ENCODE measurements around the gene SEC16A.

Gene SEC16A

DNA sequence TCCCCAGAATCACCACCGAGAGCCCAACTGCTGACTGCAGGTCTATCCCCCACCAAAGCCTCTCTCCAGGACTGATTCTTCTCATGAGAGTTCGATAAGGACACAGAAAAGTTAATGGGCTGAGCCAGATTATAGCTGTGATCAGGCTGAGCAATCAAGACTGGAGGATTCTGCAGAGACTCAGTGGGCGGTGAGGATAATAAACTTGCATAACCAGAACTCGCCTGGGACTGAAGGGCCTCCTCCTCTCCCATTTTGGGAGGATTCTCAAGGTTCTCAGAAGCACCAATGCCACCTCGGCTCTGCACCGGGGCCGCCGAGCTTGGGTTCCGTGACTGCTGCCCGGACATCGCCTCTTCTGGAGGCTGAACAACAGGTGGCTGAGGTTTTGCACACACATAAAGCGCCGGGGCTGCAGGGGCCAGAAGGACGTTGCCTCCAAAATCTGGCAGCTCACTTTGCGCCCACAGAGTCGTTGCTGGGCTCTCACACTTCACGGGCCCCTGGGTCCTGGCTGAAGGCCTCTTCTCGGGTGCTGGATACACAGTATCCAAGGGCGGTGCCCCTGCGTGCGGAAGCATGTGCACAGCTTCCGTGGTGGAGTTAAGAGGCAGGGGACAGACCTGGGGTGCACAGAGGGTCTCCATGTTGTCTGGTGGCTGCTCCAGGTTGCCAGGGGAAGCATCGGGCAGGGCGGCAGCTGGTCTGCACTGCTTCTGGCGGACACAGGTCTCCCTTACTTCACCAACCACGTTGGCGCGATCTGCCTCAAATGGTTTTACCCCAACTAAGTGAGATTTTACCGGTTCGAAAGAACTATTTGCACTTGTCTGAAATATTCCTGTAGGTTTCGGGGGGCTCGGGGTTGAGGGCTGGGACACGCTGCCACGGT is 7.6 kb downstream of the SEC16A start:
- no peaks in the 10 kb centered on the region for H3K27me3 ChIP-seq (ENCODE audit: low read depth, low read length)
- H3K27ac ChIP-seq (ENCODE audit: low read length): no peak overlapping the region
- H3K4me3 ChIP-seq (ENCODE audit: low read depth in 1 of 2, low read length in 2 of 2): no peak overlapping the region
- no peaks in the 10 kb centered on the region for H3K9me3 ChIP-seq (ENCODE audit: control insufficient read depth in 1 of 2, low read length in 2 of 2)
- H3K36me3 ChIP-seq (ENCODE audit: control insufficient read depth in 1 of 2, insufficient read depth in 2 of 2, low read length in 2 of 2): peaks cover 59 to 76% of the 10 kb centered on the region in 2 donors
- H3K4me1 ChIP-seq (ENCODE audit: control insufficient read depth in 1 of 2, insufficient read depth in 2 of 2, low read length in 2 of 2): peaks cover 0 to 4% of the 10 kb centered on the region in 2 donors

DNA sequence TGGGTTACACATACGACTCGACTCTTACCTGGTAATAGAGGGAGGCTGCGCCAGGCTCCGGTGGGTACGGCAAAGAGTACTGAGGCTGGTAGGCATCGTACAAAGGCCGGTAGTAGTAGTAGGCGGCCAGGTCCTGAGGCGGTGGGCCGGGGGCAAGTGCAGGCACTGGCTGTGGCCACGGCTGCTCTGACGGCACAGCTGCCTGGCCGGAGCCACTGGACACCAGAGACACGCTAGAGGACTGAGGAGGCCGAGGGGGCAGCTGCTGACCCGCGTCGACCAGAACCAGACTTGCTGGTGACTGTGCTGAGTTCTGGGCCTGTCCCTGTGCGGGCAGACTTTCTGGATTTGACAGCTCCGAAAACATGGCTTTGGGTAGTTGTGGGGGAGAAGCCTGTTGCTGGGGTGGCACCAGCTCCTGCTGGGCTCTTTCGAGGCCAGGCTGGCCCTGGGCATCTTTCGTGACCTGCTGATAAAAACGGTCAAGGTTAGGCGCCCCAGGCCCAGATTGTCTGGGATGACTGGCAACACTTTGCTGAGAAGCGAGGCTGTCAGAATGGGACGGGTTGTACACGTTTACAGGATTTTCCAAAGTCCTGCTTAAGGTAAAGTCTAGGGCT is 8.7 kb downstream of the SEC16A start:
- no peak overlapping the region for H3K4me3 ChIP-seq (ENCODE audit: low read depth in 1 of 2, low read length in 2 of 2)
- H3K27me3 ChIP-seq (ENCODE audit: low read depth, low read length): no peaks in the 10 kb centered on the region
- H3K27ac ChIP-seq (ENCODE audit: low read length): no peak overlapping the region
- H3K4me1 ChIP-seq (ENCODE audit: control insufficient read depth in 1 of 2, insufficient read depth in 2 of 2, low read length in 2 of 2): no peaks in the 10 kb centered on the region
- peaks cover 64 to 87% of the 10 kb centered on the region in 2 donors for H3K36me3 ChIP-seq (ENCODE audit: control insufficient read depth in 1 of 2, insufficient read depth in 2 of 2, low read length in 2 of 2)
- H3K9me3 ChIP-seq (ENCODE audit: control insufficient read depth in 1 of 2, low read length in 2 of 2): no peaks in the 10 kb centered on the region

DNA sequence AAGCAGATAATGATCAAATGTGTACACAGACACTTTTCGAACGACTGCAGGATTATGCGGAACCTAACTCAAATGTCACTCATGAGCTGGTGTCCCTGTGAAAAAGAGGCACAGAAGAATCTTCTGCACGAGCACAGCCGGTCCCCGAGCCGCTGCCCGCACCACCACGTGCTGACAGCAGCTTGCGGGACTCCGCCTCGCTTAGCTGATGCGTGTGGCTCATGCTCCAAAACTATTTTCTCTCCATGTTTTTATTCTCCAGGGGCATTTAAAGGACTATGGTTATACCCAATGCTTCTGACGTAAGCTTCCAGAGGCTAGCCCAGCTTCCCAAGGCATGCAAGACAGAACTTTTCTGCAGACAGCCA is 9.5 kb downstream of the SEC16A start:
- no peaks in the 10 kb centered on the region for H3K4me1 ChIP-seq (ENCODE audit: control insufficient read depth in 1 of 2, insufficient read depth in 2 of 2, low read length in 2 of 2)
- no peaks in the 10 kb centered on the region for H3K27me3 ChIP-seq (ENCODE audit: low read depth, low read length)
- H3K9me3 ChIP-seq (ENCODE audit: control insufficient read depth in 1 of 2, low read length in 2 of 2): no peaks in the 10 kb centered on the region
- peaks cover 67 to 91% of the 10 kb centered on the region in 2 donors for H3K36me3 ChIP-seq (ENCODE audit: control insufficient read depth in 1 of 2, insufficient read depth in 2 of 2, low read length in 2 of 2)
- no peak overlapping the region for H3K27ac ChIP-seq (ENCODE audit: low read length)
- no peak overlapping the region for H3K4me3 ChIP-seq (ENCODE audit: low read depth in 1 of 2, low read length in 2 of 2)

DNA sequence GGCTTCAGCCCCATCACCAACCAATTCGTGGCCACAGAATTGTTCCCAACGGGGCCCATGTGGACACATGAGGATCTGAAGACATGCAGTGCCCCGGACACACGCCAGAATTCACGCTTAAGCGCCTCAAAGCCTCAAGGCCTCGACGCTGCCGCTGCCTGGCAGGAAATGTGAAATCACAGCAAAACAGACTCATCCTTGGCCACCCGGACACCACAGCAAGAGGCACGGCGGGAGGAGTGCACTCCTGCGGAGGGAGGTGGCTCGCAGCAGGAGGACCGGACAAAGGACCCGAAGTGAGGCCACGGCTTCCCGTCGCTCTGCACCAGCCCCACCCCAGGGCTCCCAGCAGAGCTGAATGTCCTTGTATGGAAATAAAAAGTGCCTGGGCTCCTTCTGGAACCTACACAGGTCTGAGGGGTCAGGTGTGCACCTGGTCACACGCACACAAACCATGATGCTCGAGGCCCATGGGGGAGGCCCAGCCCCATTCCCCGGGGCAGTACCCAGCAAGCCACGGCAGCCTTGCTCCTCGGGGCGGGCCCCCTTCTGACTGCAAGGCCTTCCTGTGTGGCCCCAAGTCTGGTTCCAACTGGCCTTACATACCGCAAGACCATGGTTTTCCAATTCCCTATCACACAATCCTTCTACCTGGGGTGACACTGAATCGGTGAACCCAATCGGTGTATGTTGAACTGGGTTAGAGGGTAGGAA is 10.0 kb downstream of the SEC16A start:
- no peaks in the 10 kb centered on the region for H3K9me3 ChIP-seq (ENCODE audit: control insufficient read depth in 1 of 2, low read length in 2 of 2)

DNA sequence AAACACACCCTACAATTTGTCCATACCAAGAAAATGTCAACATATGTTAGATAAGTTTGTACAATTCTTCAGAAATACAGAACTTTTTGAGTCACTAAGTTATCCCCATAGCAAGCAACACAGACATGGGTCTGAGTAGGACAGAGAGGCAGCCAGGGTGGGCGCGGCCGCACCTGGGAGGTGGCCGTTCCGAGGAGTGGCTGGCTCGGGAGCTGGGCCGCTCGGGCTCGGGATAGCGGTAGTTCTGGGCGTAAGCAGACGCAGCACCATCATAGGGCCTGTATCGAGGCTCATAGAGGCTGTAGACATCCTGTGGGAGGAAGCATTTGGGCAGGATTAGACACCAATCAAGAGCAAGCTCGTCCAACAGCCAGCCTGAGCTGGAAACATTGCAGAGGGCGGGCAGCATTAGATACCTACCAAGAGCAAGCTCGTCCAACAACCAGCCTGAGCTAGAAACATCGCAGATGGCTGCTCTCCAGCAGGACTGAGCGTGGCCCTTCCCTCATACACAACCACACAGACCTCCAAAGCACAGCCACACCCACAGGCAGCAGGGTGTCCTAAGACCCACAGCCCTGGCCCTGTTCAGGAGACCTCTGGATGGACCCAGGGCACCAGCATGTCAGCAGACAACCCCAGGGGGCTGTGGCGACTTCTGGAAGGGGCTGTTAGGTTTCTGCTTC is 10.9 kb downstream of the SEC16A start:
- Histone ChIP-seq H3K36me3 (ENCODE audit: control insufficient read depth in 1 of 2, insufficient read depth in 2 of 2, low read length in 2 of 2) (peaks cover 74 to 95% of the 10 kb centered on the region in 2 donors), H3K4me3 (ENCODE audit: low read depth in 1 of 2, low read length in 2 of 2) (no peak overlapping the region), H3K27ac (ENCODE audit: low read length) (no peak overlapping the region), H3K9me3 (ENCODE audit: control insufficient read depth in 1 of 2, low read length in 2 of 2) (no peaks in the 10 kb centered on the region), H3K27me3 (ENCODE audit: low read depth, low read length) (no peaks in the 10 kb centered on the region), H3K4me1 (ENCODE audit: control insufficient read depth in 1 of 2, insufficient read depth in 2 of 2, low read length in 2 of 2) (no peaks in the 10 kb centered on the region)

More for the DNA sequence above, 10.0 kb downstream of the SEC16A start:
- no peaks in the 10 kb centered on the region for H3K27me3 ChIP-seq (ENCODE audit: low read depth, low read length)
- peaks cover 72 to 95% of the 10 kb centered on the region in 2 donors for H3K36me3 ChIP-seq (ENCODE audit: control insufficient read depth in 1 of 2, insufficient read depth in 2 of 2, low read length in 2 of 2)
- H3K27ac ChIP-seq (ENCODE audit: low read length): no peak overlapping the region
- no peak overlapping the region for H3K4me3 ChIP-seq (ENCODE audit: low read depth in 1 of 2, low read length in 2 of 2)
- no peaks in the 10 kb centered on the region for H3K4me1 ChIP-seq (ENCODE audit: control insufficient read depth in 1 of 2, insufficient read depth in 2 of 2, low read length in 2 of 2)

DNA sequence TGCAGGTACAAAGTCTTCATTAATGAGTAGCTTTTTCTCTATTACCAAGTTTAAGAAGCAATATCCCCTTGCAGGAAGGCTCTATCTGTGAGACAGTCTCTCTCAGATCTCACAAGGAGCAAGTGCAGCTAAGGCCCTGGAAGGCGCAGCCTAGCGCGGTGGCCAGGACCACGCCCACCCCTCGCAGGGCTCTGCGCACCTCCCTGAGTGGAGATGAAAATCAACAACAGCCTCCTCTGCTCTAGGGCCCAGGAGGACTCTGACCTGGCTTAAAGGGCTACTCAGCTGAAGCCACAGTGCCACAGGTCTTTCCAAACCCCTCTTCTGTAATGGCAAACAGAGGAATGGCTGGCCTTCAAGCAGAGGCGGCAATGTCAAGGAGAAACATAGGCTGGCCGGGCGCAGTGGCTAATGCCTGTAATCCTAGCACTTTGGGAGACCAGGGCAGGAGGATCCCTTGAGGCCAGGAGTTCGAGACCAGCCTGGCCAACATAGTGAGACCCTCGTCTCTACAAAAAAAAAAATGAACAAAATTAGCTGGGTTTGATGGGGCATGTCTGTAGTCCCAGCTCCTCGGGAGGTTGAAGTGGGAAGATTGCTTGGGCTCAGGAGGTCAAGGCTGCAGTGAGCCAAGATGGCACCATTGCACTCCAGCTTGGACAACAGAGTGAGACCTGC is 11.9 kb downstream of the SEC16A start:
- Histone ChIP-seq H3K9me3 (ENCODE audit: control insufficient read depth in 1 of 2, low read length in 2 of 2) (no peaks in the 10 kb centered on the region), H3K27ac (ENCODE audit: low read length) (no peak overlapping the region), H3K27me3 (ENCODE audit: low read depth, low read length) (no peaks in the 10 kb centered on the region), H3K4me3 (ENCODE audit: low read depth in 1 of 2, low read length in 2 of 2) (no peak overlapping the region), H3K4me1 (ENCODE audit: control insufficient read depth in 1 of 2, insufficient read depth in 2 of 2, low read length in 2 of 2) (no peaks in the 10 kb centered on the region), H3K36me3 (ENCODE audit: control insufficient read depth in 1 of 2, insufficient read depth in 2 of 2, low read length in 2 of 2) (peaks cover 78 to 95% of the 10 kb centered on the region in 2 donors)

DNA sequence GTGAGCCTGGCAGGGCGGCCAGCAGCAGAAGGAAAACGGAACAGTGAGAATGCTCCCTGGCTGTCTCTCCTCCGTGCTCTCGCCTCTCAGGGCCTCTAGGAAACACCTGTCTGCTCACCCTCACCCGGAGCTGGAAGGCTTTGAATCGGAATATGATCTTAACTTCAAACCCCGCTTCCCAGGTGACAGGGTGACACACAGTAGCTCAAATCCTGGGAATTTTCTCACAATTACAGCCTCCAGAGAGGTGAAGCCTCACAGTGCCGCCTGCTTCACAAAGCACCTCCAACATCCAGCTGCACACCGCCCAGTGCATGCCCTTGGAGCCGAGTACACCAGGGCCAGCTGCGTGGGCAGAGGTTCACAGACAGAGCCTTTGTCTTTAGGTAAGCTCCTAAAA is 12.5 kb downstream of the SEC16A start:
- Histone ChIP-seq H3K27me3 (ENCODE audit: low read depth, low read length) (no peaks in the 10 kb centered on the region), H3K4me3 (ENCODE audit: low read depth in 1 of 2, low read length in 2 of 2) (no peak overlapping the region), H3K27ac (ENCODE audit: low read length) (no peak overlapping the region), H3K9me3 (ENCODE audit: control insufficient read depth in 1 of 2, low read length in 2 of 2) (no peaks in the 10 kb centered on the region), H3K36me3 (ENCODE audit: control insufficient read depth in 1 of 2, insufficient read depth in 2 of 2, low read length in 2 of 2) (peaks cover 76 to 95% of the 10 kb centered on the region in 2 donors), H3K4me1 (ENCODE audit: control insufficient read depth in 1 of 2, insufficient read depth in 2 of 2, low read length in 2 of 2) (no peaks in the 10 kb centered on the region)

DNA sequence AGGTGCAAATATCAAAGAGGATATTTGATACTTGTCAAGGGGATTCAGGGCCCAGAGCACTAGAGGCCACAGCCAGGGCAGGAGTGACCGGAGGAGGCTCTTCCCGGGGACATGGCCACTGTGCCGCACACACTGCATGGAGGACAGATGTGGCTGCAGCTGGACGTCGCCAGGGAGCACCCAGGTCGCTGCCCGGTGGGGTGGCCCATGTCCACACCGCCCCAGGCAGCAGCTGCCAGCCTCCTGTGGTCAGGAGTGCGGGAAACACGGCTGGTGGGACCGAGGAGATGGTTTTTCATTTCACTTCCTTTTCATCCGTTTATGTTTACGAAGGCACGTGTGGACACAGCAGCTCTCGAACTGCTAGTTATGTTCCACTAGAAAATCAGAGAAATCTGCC is 15.1 kb downstream of the SEC16A start:
- Histone ChIP-seq H3K4me1 (ENCODE audit: control insufficient read depth in 1 of 2, insufficient read depth in 2 of 2, low read length in 2 of 2) (no peaks in the 10 kb centered on the region), H3K9me3 (ENCODE audit: control insufficient read depth in 1 of 2, low read length in 2 of 2) (no peaks in the 10 kb centered on the region), H3K27ac (ENCODE audit: low read length) (no peak overlapping the region), H3K4me3 (ENCODE audit: low read depth in 1 of 2, low read length in 2 of 2) (no peak overlapping the region), H3K27me3 (ENCODE audit: low read depth, low read length) (no peaks in the 10 kb centered on the region), H3K36me3 (ENCODE audit: control insufficient read depth in 1 of 2, insufficient read depth in 2 of 2, low read length in 2 of 2) (peaks cover 74 to 95% of the 10 kb centered on the region in 2 donors)

DNA sequence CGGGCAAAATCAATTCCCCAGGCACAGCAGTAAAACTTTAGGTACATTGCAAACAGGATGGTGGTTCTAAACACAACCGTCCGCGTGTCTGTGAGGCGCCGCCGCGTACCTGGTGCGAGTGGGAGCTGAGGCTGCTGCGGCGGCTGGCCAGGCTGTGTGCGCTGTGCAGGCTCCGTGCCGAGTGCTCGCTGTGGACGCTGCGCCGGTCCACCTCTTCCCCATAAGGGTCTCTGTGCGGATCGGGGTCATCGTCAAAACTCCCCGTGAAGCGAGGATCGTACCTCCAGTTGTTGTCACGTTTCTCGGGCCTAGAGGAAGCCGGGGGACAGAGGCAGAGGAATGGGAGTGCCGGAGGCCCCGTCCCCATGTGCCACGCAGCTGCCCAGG is 16.7 kb downstream of the SEC16A start:
- Histone ChIP-seq H3K4me1 (ENCODE audit: control insufficient read depth in 1 of 2, insufficient read depth in 2 of 2, low read length in 2 of 2) (no peaks in the 10 kb centered on the region), H3K9me3 (ENCODE audit: control insufficient read depth in 1 of 2, low read length in 2 of 2) (no peaks in the 10 kb centered on the region), H3K27ac (ENCODE audit: low read length) (no peak overlapping the region), H3K36me3 (ENCODE audit: control insufficient read depth in 1 of 2, insufficient read depth in 2 of 2, low read length in 2 of 2) (peaks cover 70 to 91% of the 10 kb centered on the region in 2 donors), H3K4me3 (ENCODE audit: low read depth in 1 of 2, low read length in 2 of 2) (no peak overlapping the region), H3K27me3 (ENCODE audit: low read depth, low read length) (no peaks in the 10 kb centered on the region)

DNA sequence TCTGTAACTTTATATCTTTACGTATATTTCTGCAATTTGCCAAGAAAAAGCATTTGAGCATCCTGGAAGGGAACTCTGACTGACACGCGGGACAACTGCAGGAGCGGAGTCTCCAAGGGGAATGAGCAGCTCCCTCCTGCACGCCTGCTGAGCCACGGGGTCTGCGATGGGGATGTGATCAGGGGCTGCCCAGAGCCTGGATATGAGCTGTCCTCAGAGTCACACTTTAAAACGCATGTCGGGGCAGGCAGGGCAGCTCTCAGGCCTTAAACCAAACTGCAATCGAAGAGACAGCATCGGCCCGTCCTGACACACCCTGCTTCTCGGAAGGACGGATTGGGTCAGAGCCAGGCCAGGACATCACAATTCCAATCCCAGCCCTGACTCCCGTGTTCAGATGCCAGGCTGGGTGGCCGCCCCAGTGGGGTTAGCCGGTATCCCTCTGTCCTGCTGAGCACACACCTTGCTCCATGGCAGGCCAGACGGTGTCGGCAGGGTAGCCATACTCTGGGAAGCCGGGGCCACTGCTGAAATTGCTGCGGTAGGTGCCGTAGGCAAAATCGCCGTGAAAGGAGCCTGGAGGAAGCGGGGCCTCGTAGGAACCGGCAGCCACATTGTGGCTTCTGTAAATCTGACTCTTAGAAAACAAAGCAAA is 17.2 kb downstream of the SEC16A start:
- Histone ChIP-seq H3K9me3 (ENCODE audit: control insufficient read depth in 1 of 2, low read length in 2 of 2) (no peaks in the 10 kb centered on the region), H3K4me3 (ENCODE audit: low read depth in 1 of 2, low read length in 2 of 2) (no peak overlapping the region), H3K4me1 (ENCODE audit: control insufficient read depth in 1 of 2, insufficient read depth in 2 of 2, low read length in 2 of 2) (no peaks in the 10 kb centered on the region), H3K36me3 (ENCODE audit: control insufficient read depth in 1 of 2, insufficient read depth in 2 of 2, low read length in 2 of 2) (peaks cover 71 to 91% of the 10 kb centered on the region in 2 donors), H3K27me3 (ENCODE audit: low read depth, low read length) (no peaks in the 10 kb centered on the region), H3K27ac (ENCODE audit: low read length) (no peak overlapping the region)
